H1 (cell line): ENCODE data around the gene TSKS. TPM values are rescaled to one million over a fixed set of nuclear protein-coding genes. Genes with fewer than 3 reads are reported as not detected.

ENCODE experiments used
- CTCF ChIA-PET: fragments of 300-600 bp; sonication (Branson Sonifier 250); formaldehyde crosslinking; loops from one replicate; lab custom pipeline; 2021; ENCODE audit not compliant: partially characterized antibody; lab: Charles Lee
- POLR2A ChIA-PET: fragments of 300-600 bp; sonication (Branson Sonifier 250); formaldehyde crosslinking; loops from one replicate; lab custom pipeline; 2021; ENCODE audit warnings: inconsistent platforms; ENCODE audit not compliant: partially characterized antibody; lab: Charles Lee
- DNase-seq, 2 experiments: peaks; one replicate each; pipeline versions ENCODE4 v3.0.0 to v3.0.0-alpha.2; 2010 to 2022; ENCODE audit warnings: low spot score in 2 of 2, low read depth in 1 of 2, mixed read lengths in 1 of 2
- FAIRE-seq: peaks from 2 replicates; lab custom pipeline; 2011; peaks lifted over from hg19 to GRCh38; lab: Jason Lieb, UNC
- H2AFZ ChIP-seq: 2 replicates; pipeline ENCODE4 v1.8.1; 2012; ENCODE audit warnings: low read length, inconsistent platforms
- H2AK5ac ChIP-seq: 2 replicates; pipeline ENCODE4 v1.6.1; 2013; ENCODE audit warnings: low read depth, low read length
- H2BK120ac ChIP-seq: replicated peaks from 2 replicates; pipeline ENCODE3; 2013; ENCODE audit warnings: low read depth, low read length, inconsistent platforms
- H2BK12ac ChIP-seq: 2 replicates; pipeline ENCODE4 v1.6.1; 2013; ENCODE audit warnings: low read depth, low read length
- H2BK15ac ChIP-seq: 2 replicates; pipeline ENCODE4 v1.6.1; 2013; ENCODE audit warnings: low read length
- H2BK20ac ChIP-seq: 2 replicates; pipeline ENCODE4 v1.6.1; 2013; ENCODE audit warnings: low read length
- H2BK5ac ChIP-seq: 2 replicates; pipeline ENCODE4 v1.6.1; 2013; ENCODE audit warnings: low read depth, low read length
- H3K14ac ChIP-seq: 2 replicates; pipeline ENCODE4 v1.6.1; 2013; ENCODE audit warnings: inconsistent platforms; ENCODE audit not compliant: insufficient read length
- H3K18ac ChIP-seq: 2 replicates; pipeline ENCODE4 v1.6.1; 2013; ENCODE audit warnings: low read length; ENCODE audit errors: extremely low read depth
- H3K23ac ChIP-seq: 2 replicates; pipeline ENCODE4 v1.6.1; 2013; ENCODE audit warnings: inconsistent platforms; ENCODE audit not compliant: insufficient read length
- H3K23me2 ChIP-seq: 2 replicates; pipeline ENCODE4 v1.6.1; 2013; ENCODE audit warnings: low read depth, low read length
- H3K27ac ChIP-seq: 2 replicates; pipeline ENCODE4 v1.6.1; 2011; ENCODE audit warnings: low read depth, low read length, inconsistent platforms
- H3K27me3 ChIP-seq, 4 experiments: replicated peaks in 1 of 4; 1 replicate in 1 of 4; 2 replicates in 3 of 4; pipeline versions ENCODE4 v1.6.1 to v1.8.1; 2011 to 2013; ENCODE audit warnings: low read length in 3 of 4, mild to moderate bottlenecking in 3 of 4, inconsistent platforms in 2 of 4, mixed read lengths in 2 of 4, moderate library complexity in 1 of 4; ENCODE audit not compliant: control insufficient read depth in 3 of 4, insufficient read depth in 3 of 4; ENCODE audit errors: extremely low read depth in 1 of 4
- H3K36me3 ChIP-seq, 4 experiments: 2 replicates each; pipeline versions ENCODE4 v1.6.1 to v1.8.1; 2011 to 2013; ENCODE audit warnings: mild to moderate bottlenecking in 4 of 4, low read length in 3 of 4, moderate library complexity in 2 of 4, control low read depth in 1 of 4, inconsistent platforms in 1 of 4; ENCODE audit not compliant: insufficient read depth in 4 of 4, control insufficient read depth in 2 of 4
- H3K4ac ChIP-seq: replicated peaks from 2 replicates; pipeline ENCODE3; 2013; ENCODE audit warnings: low read length, low read depth, mixed read lengths, inconsistent platforms; ENCODE audit not compliant: insufficient read length
- H3K4me1 ChIP-seq, 4 experiments: replicated peaks in 1 of 4; 1 replicate in 1 of 4; 2 replicates in 3 of 4; pipeline versions ENCODE4 v1.6.1 to v1.8.1; 2011 to 2013; ENCODE audit warnings: low read length in 3 of 4, inconsistent platforms in 2 of 4, mixed read lengths in 1 of 4; ENCODE audit not compliant: insufficient read depth in 4 of 4, control insufficient read depth in 3 of 4
- H3K4me2 ChIP-seq, 2 experiments: 2 replicates each; pipeline versions ENCODE4 v1.6.1 to v1.8.1; 2011 to 2013; ENCODE audit warnings: low read depth in 2 of 2, low read length in 2 of 2, control low read depth in 1 of 2, inconsistent platforms in 1 of 2, mild to moderate bottlenecking in 1 of 2; ENCODE audit not compliant: insufficient read depth in 1 of 2
- H3K4me3 ChIP-seq, 4 experiments: fragments of 200-600, 300-600 bp in 1 of 4; sonication (generic), shearing (Covaris generic), sonication (Bioruptor Twin) in 1 of 4; 2 replicates each; pipeline versions ENCODE4 v1.5.1 to v1.8.1; 2011 to 2016; ENCODE audit warnings: low read length in 4 of 4, low read depth in 3 of 4, control low read depth in 2 of 4, inconsistent platforms in 2 of 4, mild to moderate bottlenecking in 2 of 4, mixed read lengths in 1 of 4, moderate library complexity in 1 of 4; ENCODE audit not compliant: insufficient read depth in 2 of 4; ENCODE audit errors: extremely low read depth in 1 of 4
- H3K56ac ChIP-seq: replicated peaks from 2 replicates; pipeline ENCODE3; 2013; ENCODE audit warnings: low read depth, mild to moderate bottlenecking, mixed read lengths, low read length, inconsistent platforms; ENCODE audit not compliant: insufficient read length
- H3K79me1 ChIP-seq: 2 replicates; pipeline ENCODE4 v1.6.1; 2013; ENCODE audit warnings: low read depth, low read length, control low read depth
- H3K79me2 ChIP-seq, 2 experiments: 2 replicates each; pipeline versions ENCODE4 v1.6.1 to v1.8.1; 2012 to 2013; ENCODE audit warnings: low read length in 2 of 2, mild to moderate bottlenecking in 2 of 2, inconsistent platforms in 1 of 2; ENCODE audit not compliant: insufficient read depth in 2 of 2, control insufficient read depth in 1 of 2
- H3K9ac ChIP-seq, 4 experiments: replicated peaks in 1 of 4; 1 replicate in 1 of 4; 2 replicates in 3 of 4; pipeline versions ENCODE4 v1.6.1 to v1.8.1; 2011 to 2013; ENCODE audit warnings: low read depth in 3 of 4, low read length in 3 of 4, control low read depth in 2 of 4, mild to moderate bottlenecking in 2 of 4, moderate library complexity in 2 of 4, inconsistent platforms in 1 of 4; ENCODE audit errors: extremely low read depth in 1 of 4
- H3K9me3 ChIP-seq, 2 experiments: 2 replicates each; pipeline versions ENCODE4 v1.6.1 to v1.8.1; 2012 to 2013; ENCODE audit warnings: mild to moderate bottlenecking in 2 of 2, moderate library complexity in 2 of 2, control low read depth in 1 of 2, inconsistent platforms in 1 of 2, low read depth in 1 of 2, low read length in 1 of 2, mixed read lengths in 1 of 2; ENCODE audit not compliant: insufficient read depth in 2 of 2
- H4K20me1 ChIP-seq, 2 experiments: replicated peaks in 1 of 2; 2 replicates each; pipeline versions ENCODE3 to v1.8.1; 2011 to 2013; ENCODE audit warnings: inconsistent platforms in 2 of 2, low read length in 2 of 2, mild to moderate bottlenecking in 1 of 2; ENCODE audit not compliant: insufficient read depth in 2 of 2, control insufficient read depth in 1 of 2
- H4K5ac ChIP-seq: 2 replicates; pipeline ENCODE4 v1.6.1; 2013; ENCODE audit warnings: low read length, low read depth, mixed read lengths, inconsistent platforms; ENCODE audit not compliant: insufficient read length
- H4K8ac ChIP-seq: 2 replicates; pipeline ENCODE4 v1.8.0; 2013; ENCODE audit warnings: mild to moderate bottlenecking, moderate library complexity, low read length, inconsistent platforms; ENCODE audit not compliant: insufficient read depth; ENCODE audit errors: extremely low read depth
- H4K91ac ChIP-seq: replicated peaks from 2 replicates; pipeline ENCODE3; 2013; ENCODE audit warnings: low read length, mixed read lengths, inconsistent platforms; ENCODE audit not compliant: insufficient read length
- CHD1 ChIP-seq: IDR thresholded peaks from 2 replicates; pipeline ENCODE4 v1.6.1; 2012; ENCODE audit warnings: low read depth, low read length, improper control_type of control experiment
- HDAC6 ChIP-seq: IDR thresholded peaks from one replicate; pipeline ENCODE4 v1.7.1; 2012; ENCODE audit warnings: low read depth, mild to moderate bottlenecking, inconsistent platforms, low read length, moderate library complexity
- TCF12 ChIP-seq: IDR thresholded peaks from 2 replicates; pipeline ENCODE4 v1.6.1; 2011; ENCODE audit warnings: low read depth, mild to moderate bottlenecking, low read length
- WGBS, 2 experiments: shearing (Covaris generic) in 1 of 2; methylation state at CpG; one replicate each; pipeline versions ENCODE4 v1.1.6 to v1.1.7; 2013 to 2015; ENCODE audit warnings: low lambda C conversion rate in 2 of 2, mixed read lengths in 2 of 2, inconsistent platforms in 1 of 2, low coverage in 1 of 2, missing lambda C conversion rate in 1 of 2; ENCODE audit not compliant: insufficient replicate concordance in 2 of 2, insufficient coverage in 1 of 2, insufficient read length in 1 of 2; ENCODE audit errors: extremely low coverage in 1 of 2, missing lambda C conversion rate in 1 of 2; 5-methylcytosine and 5-hydroxymethylcytosine counted together
- polyA plus RNA-seq, 7 experiments: library from polyadenylated mRNA; depleted of rRNA in 3 of 7; stranded (reverse) in 5 of 7; unstranded in 2 of 7; fragments of >200 nt in 5 of 7; fragments of 200-250 nt in 2 of 7; gene quantifications; 1 replicate in 5 of 7; 2 replicates in 1 of 7; 4 replicates in 1 of 7; pipeline versions ENCODE4 v1.2.1 to v1.2.3, GENCODE V29; 2011 to 2013; ENCODE audit warnings: missing spikeins in 2 of 7, mixed read lengths in 2 of 7
- total RNA-seq: library from RNA; stranded (reverse); fragmentation: NEBNext Ultra II Directional; extraction: Animal tissue kit (Norgen Biotek cat#: 25700); gene quantifications from 2 replicates; pipeline ENCODE4 v1.2.1, GENCODE V29; 2021

TSKS gene
- total and polyA plus RNA-seq, 2 of the 8 experiments (the other 6 are each of a cell fraction or from before 2014, with no cell fraction given): 0.21 TPM; not detected in 1

GRCh38 chr19:49699364-49699763, 63.7 kb downstream of the TSKS start:
- Histone ChIP-seq H3K4ac (no peak overlapping the region), H3K27me3 (no peaks in the 10 kb centered on the region), H3K4me2 (no peak overlapping the region), H4K91ac (no peak overlapping the region), H4K5ac (no peak overlapping the region), H3K4me1 (no peaks in the 10 kb centered on the region), H3K27ac (no peak overlapping the region), H2BK15ac (no peak overlapping the region), H3K4me3 (no peak overlapping the region), H3K36me3 (peaks cover 6 to 18% (median 13%) of the 10 kb centered on the region in 4 experiments), H4K20me1 (peaks cover 0 to 1% of the 10 kb centered on the region in 2 experiments), H3K79me2 (no peaks in the 10 kb centered on the region), H2BK120ac (no peak overlapping the region), H3K9me3 (no peaks in the 10 kb centered on the region), H2BK20ac (no peak overlapping the region), H4K8ac (no peak overlapping the region), H2AFZ (no peak overlapping the region), H3K23ac (no peak overlapping the region), H3K56ac (no peak overlapping the region), H3K79me1 (no peaks in the 10 kb centered on the region), H3K9ac (no peak overlapping the region), H3K23me2 (no peaks in the 10 kb centered on the region), H2AK5ac (no peak overlapping the region), H3K18ac (no peak overlapping the region), H2BK5ac (no peak overlapping the region), H3K14ac (no peak overlapping the region), H2BK12ac (no peak overlapping the region)
- ChIA-PET POLR2A (interaction anchor here (0.9 to 3.9 kb wide), 8 partner anchors 8 to 106 kb away, joined by 3 to 14 read pairs (median 4); partner anchors contain the start of genes ADM5 and CPT1C), CTCF (interaction anchor here (1.2 to 1.9 kb wide), 2 partner anchors 9 to 11 kb away, joined by 3 to 4 read pairs; no protein-coding TSS in a partner anchor)
- 88% methylated on average over 5 of the region's 5 CpGs; no CpG with 5 or more reads in 1 of the 2 experiments for WGBS, 2 experiments
- DNase-seq: no peak
- no peak for FAIRE-seq
- TF ChIP-seq HDAC6 (no peak), TCF12 (no peak), CHD1 (no peak)
